Esophagus squamous epithelium (tissue), 4 donors: Measurements from ENCODE around the gene BCL6.

Source experiments
- CTCF ChIP-seq, 6 experiments: fragments of 450-650 bp in 4 of 6; fragments of 200-600 bp in 2 of 6; sonication (generic) in 2 of 6; IDR thresholded peaks; one replicate each; pipeline ENCODE4 v1.5.1; 2016 to 2019; ENCODE audit warnings: antibody characterized with exemption in 6 of 6, mild to moderate bottlenecking in 4 of 6, moderate library complexity in 4 of 6
- POLR2A ChIP-seq, 4 donors: fragments of 450-650 bp; IDR thresholded peaks; one replicate each; pipeline ENCODE4 v1.6.1; 2017; ENCODE audit warnings: antibody characterized with exemption in 4 of 4, mild to moderate bottlenecking in 4 of 4, moderate library complexity in 3 of 4

GRCh38 chr3:187721055-187721454 is 24.2 kb downstream of the BCL6 start:
- no peak for TF ChIP-seq POLR2A (IDR thresholded peaks at IDR 0.05)
- no peak for TF ChIP-seq CTCF (IDR thresholded peaks at IDR 0.05)
